ENCODE results near the gene SOHLH2. TPM values are rescaled to one million over a fixed set of nuclear protein-coding genes. Genes with fewer than 3 reads are reported as not detected.

Gene SOHLH2
- total RNA-seq, 1 donor: 0.43 TPM

DNA sequence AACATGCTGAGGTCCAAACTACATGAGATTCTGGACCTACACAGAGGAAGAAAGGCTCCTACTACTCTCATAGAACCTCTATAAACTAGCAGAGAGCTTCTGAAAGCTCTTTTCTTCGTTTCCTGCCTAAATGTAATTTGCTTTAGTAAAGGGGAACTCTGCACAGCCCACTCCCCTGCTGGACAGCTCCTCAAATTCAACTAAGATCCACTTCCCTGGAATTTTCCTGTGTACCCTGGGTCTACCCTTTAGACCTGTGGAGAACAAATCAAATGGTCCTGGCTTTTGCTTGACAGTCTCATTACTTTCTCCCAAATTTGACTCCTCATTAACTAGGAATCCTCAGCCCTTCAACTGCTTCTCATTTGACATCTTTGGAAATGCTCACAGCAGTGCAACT lies 79.7 kb downstream of the SOHLH2 start:
- no peak for TF ChIP-seq CTCF (IDR thresholded peaks at IDR 0.05; ENCODE audit: insufficient read depth, low read depth, low read length)
- no peak overlapping the region for H3K4me3 ChIP-seq (ENCODE audit: low read depth, low read length)

GRCh38 chr13:36133950-36134626 lies 80.3 kb downstream of the SOHLH2 start:
- no peak for DNase-seq (ENCODE audit: low read depth)
- no peak overlapping the region for H3K4me3 ChIP-seq (ENCODE audit: low read depth, low read length)
- TF ChIP-seq CTCF (IDR thresholded peaks at IDR 0.05; ENCODE audit: insufficient read depth, low read depth, low read length): no peak

More for the DNA sequence above, 79.7 kb downstream of the SOHLH2 start:
- no peak for DNase-seq (ENCODE audit: low read depth)

GRCh38 chr13:36132376-36132775 lies 82.0 kb downstream of the SOHLH2 start:
- no peak overlapping the region for H3K4me3 ChIP-seq (ENCODE audit: low read depth, low read length)
- DNase-seq (ENCODE audit: low read depth): no peak
- TF ChIP-seq CTCF (IDR thresholded peaks at IDR 0.05; ENCODE audit: insufficient read depth, low read depth, low read length): no peak

GRCh38 chr13:36131931-36132297 lies 82.4 kb downstream of the SOHLH2 start:
- DNase-seq (ENCODE audit: low read depth): peak; percentile 12
- no peak overlapping the region for H3K4me3 ChIP-seq (ENCODE audit: low read depth, low read length)
- no peak for TF ChIP-seq CTCF (IDR thresholded peaks at IDR 0.05; ENCODE audit: insufficient read depth, low read depth, low read length)

DNA sequence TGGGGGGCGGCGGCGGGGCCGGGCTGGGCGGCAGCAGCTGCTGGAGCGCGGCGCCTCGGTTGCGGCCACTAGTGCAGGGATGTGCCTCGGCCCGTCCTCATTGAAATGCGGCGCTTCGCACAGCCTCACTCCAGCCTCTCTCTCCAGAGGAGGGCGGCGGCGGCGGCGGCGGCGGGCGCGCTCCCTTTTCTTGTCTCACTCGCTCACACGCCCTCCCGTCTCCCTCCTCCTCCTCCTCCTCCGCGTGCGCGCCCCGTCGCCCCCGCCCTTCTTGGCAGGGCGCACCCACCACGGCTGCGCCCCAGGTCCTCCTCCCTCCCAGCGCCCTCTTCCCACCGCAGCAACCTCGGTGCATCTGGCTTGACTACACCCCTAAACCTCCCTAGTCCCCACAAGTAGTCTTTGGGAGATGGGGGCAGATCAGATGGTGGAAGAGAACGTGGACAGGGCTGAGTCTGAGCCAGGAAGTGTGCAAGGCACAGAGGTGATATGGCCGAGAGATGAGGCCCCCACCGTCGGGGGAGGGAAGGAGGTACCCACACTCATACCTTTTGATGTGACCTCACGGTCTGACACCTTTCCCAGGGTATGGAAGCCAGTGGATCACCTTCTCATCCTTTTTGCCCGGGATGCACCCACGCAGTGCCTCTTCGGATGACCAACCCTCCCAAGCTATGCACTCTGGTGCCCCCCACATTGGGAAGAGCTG lies 83.0 kb downstream of the SOHLH2 start, which contains the start of gene DCLK1:
Gene DCLK1, minus strand, starts transcription at position 161 of the 709 bp plus-strand sequence.
- no peak for DNase-seq (ENCODE audit: low read depth)
- no peak for TF ChIP-seq CTCF (IDR thresholded peaks at IDR 0.05; ENCODE audit: insufficient read depth, low read depth, low read length)
- H3K4me3 ChIP-seq (ENCODE audit: low read depth, low read length): peak within 1 kb of the TSS; percentile 26

- peak overlapping the region; percentile 26 for H3K4me3 ChIP-seq (ENCODE audit: low read depth, low read length)
- no peak for TF ChIP-seq CTCF (IDR thresholded peaks at IDR 0.05; ENCODE audit: insufficient read depth, low read depth, low read length)
- no peak for DNase-seq (ENCODE audit: low read depth)
Measured at GRCh38 chr13:36130552-36131221, 83.7 kb downstream of the SOHLH2 start.
